ENCODE measurements around the gene WDR64. TPM values are rescaled to one million over a fixed set of nuclear protein-coding genes. Genes with fewer than 3 reads are reported as not detected.
A peak's percentile ranks its signal among the peaks of the same experiment; 100 is the strongest.
"Not testable (repeated sequence)": the region's sequence is repeated elsewhere in the genome, so short reads cannot be mapped to it uniquely, and the experiment has no call there.

Gene WDR64
- total RNA-seq, 1 experiment from 2014 or later: not detected

DNA sequence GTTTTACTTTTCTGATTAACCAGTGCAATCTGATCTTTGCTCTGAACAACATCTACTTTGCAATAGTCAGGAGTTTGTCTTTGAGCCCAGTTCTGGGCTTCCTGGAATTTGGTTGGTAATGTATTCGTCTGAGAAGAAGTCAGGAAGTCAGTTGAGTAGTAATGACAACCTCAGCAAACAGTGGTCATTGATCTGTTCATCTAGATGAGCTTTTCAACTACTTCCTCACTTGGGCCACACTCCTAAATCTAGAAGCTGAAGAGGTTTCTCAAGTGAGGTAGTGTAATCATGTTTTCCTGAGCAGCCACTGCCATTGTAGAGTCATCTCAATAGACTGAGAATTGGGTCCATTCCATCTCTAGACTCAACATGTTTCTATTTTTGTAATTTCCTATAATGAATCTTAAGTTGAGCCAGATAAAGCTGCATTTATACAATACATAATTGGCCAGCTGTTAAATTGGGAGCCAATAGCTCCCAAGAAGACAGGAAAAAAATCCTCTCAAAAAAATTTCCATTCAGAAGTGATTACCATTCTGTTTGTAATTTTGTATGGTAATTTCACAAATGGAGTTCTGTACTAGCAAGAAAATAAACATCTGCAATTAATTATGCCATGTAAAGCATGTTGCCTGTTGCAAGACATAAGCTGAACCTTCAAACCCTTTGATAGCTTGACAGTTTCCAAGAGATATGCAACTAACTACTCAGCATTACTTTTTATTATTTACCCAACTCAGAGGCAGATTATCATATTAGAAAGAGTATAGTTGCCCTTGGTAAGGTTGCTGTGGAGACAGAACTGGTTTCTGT lies 49.6 kb downstream of the WDR64 start:
- DNase-seq (ENCODE audit: low read depth): peak; percentile 27

DNA sequence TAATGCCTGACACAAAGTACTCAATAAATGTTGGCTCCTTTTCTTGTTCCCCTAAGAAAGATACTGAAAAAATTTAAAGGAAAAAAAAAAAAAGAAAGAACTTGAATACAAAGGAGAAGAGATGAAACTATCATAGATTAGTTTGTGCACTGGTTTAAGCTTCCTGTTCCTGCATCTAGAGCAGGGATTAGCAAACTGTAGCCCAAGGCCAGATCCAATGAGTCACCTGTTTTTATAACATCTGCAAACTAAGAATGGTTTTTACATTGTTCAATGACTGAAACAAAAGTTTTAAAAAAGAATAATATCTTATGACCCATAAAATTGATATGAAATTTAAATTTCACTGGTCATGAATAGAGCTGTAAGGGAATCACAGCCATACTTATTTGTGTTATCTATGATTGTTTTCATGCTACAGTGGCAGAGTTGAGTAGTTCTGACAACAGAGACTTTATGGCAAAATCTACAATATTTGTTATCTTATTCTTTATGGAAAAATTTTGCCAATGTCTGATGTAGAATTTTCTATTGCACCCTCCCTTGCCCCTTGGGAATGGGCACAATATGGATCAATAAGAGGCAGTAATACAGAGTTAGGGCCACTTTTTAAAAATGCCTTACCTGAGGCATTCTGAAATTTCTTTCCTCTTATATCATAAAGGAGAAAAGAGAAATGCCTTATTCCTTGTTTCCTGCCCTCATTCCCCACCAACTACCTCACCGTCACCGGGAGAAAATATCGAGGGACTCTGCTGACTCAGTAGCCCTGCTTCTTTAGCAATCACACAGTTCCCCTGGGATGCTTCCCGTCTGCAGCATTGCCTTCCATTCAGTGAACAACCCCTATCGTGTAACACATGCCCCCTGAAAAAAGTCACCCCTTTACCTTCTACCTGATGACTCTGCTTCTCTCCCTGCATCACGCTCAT lies 50.6 kb downstream of the WDR64 start:
- DNase-seq (ENCODE audit: low read depth): peak; percentile 89

DNA sequence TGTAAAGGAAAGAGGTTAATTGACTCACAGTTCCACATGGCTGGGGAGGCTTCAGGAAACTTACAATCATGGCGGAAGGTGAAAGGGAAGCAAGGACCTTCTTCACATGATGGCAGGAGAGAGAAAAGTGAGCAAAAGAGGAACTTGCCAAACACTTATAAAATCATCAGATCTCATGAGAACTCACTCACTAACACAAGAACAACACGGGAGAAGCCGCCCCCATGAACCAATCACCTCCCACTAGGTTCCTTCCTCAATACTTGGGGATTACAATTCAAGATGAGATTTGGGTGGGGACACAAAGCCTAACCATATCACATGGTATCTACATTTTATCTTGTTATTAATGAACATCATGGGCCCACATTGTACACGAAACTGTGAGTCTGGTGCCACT lies 51.7 kb downstream of the WDR64 start:
- DNase-seq (ENCODE audit: low read depth): not testable (repeated sequence)

DNA sequence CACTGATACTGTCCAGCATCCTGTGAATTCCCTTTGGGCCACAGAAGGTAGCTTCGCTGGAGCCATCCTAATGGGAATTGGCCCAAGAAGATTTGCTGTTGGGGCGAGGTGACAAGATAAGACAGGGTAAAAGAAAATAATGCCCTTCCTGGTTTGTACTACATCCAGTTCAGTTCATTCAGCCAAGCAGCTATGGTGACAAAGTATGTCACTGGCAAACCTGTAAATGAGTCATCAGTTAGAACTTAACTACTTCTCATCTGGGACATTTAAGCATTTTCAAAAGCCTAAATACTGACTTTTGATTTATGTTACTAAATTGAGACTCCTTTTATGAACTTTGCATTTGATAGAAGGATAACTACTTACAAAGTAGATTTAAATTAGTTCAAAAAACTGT lies 54.2 kb downstream of the WDR64 start:
- DNase-seq (ENCODE audit: low read depth): peak; percentile 78

DNA sequence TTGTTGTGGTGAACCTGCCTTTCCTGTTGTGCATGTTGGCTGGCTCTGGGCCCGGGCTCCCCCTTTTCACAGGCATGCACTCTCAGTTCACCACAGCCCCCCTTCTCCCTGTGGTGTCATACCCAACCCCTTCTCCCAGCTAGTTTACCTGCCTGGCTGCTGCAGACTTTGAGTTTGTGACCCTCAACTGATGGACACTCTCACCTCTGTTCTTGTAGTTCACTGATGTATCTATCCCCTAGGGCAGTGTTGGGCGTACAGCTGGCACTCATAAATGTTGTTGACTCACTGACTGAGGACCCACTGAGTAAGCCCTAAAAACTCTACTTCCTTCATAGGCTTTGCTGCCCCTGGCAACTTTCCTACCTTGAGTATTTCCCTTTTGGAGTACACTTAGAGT lies 54.9 kb downstream of the WDR64 start:
- DNase-seq (ENCODE audit: low read depth): peak; percentile 97

DNA sequence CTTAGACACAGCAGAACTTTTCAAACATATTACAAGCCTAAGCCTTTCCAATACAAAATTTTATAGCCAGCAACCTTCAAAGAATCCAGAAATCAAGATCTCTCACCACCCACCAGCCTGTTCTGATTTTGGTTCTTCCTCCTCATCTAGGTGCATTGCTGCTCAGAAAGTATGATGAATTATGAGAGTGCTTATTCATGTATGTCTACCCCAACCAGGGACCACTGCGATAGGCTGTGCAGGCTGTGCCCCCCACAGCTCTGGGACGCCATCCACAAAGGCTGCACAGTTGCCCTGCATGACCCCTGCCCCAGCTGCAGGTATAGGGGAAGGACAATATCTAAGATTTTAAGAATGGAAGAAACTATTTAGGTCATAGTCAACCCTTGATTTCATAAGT lies 55.4 kb downstream of the WDR64 start:
- no peak for DNase-seq (ENCODE audit: low read depth)

DNA sequence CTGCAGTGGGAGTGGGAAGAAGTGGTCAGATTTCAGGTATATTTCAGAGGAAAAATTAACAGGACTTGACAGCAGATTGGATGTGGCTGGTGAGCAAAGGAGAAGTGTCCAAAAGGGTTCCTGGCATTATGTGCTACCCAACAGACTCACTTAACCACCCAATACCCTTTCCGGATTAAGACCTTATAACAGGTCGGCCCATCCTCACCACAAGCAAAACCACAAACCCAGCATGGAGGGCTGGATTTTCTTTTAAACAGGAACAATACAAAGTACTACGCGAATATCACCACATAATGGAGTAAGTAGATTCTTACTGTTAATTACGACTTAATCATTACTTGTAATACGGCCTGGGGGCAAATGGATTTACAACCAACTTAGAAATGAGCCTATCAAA lies 59.2 kb downstream of the WDR64 start:
- peak; percentile 57 for DNase-seq (ENCODE audit: low read depth)

DNA sequence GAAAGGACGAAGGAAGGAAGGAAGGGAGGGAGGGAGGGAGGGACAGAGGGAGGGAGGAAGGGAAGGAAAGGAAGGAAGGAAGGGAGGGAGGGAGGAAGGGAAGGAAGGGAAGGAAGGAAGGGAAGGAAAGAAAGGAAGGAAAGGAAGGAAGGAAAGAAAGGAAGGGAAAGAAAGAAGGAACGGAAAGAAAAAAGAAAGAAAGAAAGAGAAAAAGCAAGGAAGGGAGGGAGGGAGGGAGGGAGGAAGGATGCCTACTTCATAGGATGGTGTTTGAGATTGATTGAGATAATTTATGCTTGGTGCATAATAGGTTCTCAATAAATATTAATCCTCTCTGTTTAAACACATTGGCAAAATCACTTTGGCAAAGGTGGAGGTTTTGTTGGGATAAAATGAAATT lies 61.2 kb downstream of the WDR64 start:
- no peak for DNase-seq (ENCODE audit: low read depth)

DNA sequence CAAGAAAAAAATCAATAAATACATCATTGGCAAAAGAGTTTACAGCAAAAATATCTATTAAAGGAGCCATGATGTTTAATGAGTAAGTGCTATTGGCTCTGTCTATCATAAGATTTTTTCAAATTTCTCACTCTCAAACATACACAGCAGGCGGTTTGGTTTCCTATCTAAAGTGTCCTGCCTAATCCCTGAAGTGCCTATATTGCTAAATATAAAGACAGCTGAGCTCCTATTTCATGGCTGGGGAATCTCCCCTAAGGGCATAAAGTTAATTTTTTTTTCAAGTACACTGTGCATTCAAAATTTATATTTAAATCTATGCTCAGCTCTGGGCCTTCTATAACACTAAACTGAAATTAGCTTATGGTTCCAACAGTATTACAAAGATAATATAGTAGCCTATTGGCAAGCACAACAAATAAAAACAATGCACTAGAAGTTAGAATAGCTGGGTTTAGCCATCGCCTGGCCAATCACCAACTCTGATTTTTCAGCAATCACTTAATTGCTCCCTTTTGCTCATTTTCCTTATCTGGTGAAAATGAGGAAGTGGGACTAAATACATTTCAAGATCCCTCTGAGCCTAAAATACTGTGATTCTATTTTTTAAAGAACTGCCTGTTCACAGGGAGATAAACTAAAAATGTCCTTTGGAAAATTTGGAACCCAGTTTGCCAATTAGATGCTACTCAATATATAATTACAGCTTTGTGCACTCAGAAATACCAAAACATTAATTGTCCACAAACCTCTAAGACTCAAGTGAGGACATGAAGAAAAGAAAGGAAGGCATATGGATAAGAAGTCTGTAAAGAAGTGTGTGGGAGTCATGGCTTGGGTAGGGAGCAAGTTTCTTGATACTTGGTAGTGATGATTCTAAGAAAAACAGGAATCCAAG lies 62.5 kb downstream of the WDR64 start:
- no peak for DNase-seq (ENCODE audit: low read depth)

DNA sequence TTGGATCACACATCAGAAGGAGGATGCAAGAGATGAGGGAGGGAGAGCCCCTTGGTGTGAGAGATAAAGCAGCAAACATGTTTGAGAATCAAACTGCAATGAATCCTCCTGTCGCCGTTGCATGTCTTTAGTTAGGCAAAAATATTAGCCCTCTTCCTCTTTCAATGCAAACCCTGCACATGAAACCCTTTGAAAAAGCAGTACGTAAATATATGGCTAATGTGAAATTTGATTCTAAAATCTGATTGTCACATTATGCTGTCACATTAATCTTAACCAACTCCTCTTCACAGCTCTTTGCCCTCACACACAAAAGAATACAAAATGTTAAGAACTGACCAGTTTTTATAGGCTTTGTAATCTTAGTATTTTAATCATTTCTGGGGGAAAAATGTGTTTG lies 63.4 kb downstream of the WDR64 start:
- DNase-seq (ENCODE audit: low read depth): no peak

DNA sequence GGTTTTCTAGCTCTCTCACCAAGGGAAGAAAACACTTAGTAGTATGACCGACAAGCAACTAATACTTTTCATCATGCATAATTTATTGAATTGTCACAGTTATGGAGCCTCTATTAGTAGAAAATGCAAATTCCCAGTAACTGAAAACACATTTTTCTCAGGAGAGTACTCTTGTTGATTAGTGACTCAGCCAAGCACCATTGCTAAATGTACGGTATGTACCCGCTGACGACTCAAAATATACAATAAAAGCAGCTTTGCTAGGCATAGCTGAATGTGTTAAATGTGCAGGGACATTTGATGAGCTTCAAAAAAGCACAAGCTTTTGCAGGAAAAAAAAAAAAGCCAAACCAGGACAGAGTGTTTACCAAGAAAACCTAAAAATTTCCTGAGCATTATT lies 63.9 kb downstream of the WDR64 start:
- DNase-seq (ENCODE audit: low read depth): no peak

DNA sequence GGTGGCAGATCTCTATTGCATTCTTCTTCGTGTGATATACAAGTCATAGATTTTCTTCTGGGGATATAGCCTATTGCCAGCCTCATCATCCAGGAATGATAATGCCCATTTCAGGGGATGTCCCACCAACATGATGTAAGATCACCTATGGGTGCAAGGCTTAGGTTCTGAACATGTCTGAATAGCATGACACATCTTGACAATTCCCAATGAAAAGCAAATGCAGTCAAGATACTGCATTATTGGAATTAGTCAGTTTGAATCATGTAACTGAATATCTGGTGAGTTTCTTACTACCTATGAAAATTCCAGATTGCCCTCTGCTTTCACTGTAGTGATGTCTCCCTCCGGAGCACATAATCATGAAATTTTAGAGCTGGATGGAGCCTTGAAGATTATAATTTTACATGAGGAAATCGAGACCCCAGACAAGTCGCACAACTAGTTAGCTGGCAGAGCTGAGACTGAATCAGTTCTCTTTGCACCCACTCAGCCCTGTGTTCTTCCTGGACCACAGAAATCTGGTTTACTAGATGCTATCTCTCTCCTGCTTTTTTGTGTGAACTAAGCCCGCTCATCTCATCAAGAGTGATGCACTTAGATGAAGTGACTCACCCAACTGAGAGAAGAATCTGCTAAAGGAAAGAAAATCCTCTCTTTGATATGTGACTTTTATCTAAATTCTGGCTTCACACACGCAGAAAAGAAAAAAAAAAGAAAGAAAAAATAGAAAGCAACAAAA lies 65.0 kb downstream of the WDR64 start:
- peak; percentile 60 for DNase-seq (ENCODE audit: low read depth)

DNA sequence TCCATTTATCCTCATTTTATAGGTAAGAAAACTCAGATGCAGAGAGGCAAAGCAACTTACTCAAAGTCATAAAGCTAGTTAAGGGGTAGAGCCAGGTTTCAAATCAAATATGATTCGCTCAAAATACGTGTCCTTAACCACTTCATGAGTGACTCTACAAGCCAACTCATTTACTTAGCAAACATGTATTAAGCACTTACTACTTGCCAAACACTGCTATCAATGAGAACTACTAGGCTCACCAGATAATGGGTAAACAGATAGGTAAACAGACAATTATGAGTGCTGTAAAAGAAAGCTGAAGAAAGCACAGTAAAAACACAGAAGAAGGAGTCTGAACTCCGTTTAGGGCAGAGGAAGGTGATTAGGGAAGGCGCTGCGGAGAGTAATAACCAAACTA lies 65.9 kb downstream of the WDR64 start:
- no peak for DNase-seq (ENCODE audit: low read depth)

DNA sequence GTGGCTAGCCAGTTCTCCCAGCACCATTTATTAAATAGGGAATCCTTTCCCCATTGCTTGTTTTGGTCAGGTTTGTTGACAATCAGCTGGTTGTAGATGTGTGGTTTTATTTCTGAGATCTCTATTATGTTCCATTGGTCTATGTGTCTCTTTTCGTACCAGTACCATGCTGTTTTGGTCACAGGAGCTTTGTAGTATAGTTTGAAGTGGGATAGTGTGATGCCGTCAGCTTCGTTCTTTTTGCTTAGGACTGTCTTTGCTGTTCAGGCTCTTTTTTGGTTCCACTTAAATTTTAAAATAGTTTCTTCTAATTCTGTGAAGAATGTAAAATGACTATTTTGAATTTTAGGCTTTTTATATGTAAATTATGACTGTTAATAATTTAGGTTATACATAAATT lies 68.9 kb downstream of the WDR64 start:
- DNase-seq (ENCODE audit: low read depth): no peak

DNA sequence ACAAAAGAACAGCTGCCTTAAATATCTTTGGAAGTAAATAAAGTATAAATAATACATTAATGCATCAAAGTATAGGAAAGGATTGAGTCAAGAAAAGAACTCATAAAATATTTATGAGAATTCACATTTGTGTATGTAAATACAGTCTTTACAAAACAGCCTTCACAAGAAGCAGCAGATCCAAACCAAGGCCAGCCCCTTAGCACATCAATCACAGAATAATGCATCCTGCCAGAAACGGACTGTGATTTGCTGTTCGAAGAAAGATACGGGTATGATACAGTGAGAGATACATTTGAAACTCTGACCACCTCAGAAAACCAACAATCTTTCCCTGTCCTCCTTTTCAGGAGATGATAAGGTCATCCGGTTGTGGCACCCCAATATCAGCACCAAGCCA lies 70.9 kb downstream of the WDR64 start:
- DNase-seq (ENCODE audit: low read depth): no peak

DNA sequence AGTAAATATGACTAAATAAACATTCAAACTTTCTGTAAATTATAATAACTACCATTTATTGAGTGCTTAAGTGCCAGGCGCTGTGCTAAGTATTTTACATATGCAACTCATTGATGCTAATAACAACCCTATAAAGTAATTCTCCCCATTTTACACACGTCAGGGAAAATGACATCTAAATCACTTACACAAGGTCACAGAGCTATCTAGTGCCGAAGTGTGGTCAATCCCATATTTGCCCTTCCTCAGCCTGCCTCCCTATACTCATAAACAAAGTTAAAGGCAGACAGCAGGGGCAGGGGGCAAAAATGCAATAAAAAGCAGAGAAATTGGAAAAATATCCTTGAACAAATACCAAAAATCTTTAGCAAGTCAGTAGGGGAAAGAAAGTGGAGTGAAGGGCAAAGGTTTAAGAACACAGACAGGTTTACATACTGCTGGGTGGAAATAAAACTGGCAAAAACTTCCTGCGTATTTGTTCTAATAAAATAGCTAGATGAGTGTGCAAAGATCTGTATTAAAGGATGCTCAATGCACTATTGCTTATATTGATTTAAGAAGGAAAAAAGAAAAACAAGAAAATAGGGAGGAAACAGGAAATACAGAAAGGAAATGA lies 72.8 kb downstream of the WDR64 start:
- no peak for DNase-seq (ENCODE audit: low read depth)

DNA sequence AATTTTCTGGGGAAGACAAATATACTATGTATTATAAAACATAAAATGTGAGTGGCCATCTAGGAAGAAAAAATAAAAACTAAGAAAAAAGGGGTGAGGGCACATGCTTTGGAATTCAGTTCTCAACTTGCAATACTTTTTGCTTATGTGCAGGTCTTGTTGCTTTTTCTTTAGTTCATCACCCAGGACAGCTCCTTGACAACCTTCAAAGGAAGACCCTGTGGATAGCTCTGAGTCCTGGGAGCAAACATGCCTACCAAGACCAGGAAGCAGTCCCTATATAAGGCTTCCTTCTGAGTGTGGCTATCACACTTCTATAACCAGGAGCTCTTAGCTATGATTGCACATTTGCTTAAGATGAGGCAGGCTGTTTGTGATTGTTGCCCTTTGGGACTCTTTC lies 78.0 kb downstream of the WDR64 start:
- DNase-seq (ENCODE audit: low read depth): no peak

DNA sequence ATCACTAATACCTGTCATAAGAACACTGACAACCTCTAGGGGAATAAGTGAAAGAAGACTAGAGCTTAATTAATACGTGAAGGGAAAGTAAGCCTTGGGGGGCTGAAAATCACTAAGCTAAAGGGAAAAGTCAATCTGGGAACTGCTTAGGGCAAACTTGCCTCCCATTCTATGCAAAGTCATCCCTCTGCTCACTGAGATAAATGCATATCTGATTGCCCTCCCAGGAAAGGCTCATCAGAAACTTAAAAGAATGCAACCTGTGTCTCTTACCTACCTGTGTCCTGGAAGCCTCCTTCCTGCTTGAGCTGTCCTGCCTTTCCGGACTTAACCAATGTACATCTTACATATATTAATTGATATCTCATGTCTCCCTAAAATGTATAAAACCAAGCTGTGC lies 81.8 kb downstream of the WDR64 start:
- DNase-seq (ENCODE audit: low read depth): no peak

DNA sequence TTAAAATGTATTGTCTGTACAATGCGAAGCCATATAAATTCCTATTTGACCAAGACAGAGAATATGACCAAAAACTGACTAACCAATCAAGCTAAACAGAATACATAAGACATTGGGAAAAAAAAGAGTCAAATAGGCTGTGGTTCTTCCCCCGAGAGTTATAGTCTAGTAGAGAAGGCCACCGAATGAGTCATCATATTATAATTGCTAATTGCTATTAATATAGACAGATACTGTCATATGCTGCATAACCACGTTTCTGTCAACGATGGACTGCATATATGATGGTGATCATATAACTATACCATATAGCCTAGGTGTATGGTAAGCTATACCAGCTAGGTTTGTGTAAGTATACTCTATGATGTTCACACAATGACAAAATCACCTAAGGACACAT lies 82.5 kb downstream of the WDR64 start:
- DNase-seq (ENCODE audit: low read depth): no peak

DNA sequence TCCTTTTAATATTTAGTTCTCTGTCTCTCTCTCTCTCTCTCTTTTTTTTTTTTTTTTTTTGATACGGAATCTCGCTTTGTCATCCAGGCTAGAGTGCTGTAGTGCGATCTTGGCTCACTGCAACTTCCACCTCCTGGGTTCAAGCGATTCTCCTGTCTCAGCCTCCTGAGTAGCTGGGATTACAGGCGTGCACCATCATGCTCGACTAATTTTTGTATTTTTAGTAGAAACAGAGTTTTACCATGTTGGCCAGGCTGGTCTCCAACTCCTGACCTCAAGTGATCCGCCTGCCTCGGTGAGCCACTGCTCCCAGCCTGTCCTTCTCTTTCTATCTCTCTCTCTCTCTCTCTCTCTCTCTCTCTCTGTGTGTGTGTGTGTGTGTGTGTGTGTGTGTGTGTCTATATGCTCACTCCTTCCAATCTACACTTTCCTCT lies 83.4 kb downstream of the WDR64 start:
- DNase-seq (ENCODE audit: low read depth): not testable (repeated sequence)

DNA sequence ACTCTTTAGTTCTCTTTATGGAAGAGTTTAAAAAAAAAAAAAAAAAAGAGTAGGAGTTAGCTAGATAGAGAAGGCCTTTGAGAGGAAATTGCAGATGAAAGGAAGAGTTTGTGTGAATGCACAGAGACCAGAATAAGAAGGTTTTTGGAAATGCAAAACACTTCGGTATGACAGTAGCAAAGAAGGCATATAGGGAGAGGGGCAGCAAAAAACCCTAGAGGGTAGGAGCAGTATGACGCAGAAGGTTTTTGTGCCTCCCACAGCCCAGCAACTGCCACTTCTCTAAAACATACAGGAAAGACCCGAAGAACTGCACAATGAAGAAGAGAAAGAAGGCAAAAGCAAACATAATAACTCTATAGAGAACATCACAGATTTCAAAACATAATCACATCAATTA lies 84.3 kb downstream of the WDR64 start:
- DNase-seq (ENCODE audit: low read depth): no peak

Data from M059J (cell line).